SK-N-MC (cell line): ENCODE measurements around the gene SALL1.

ENCODE experiments used
- DNase-seq: peaks from one replicate; pipeline ENCODE4 v3.0.0-alpha.2; 2011; ENCODE audit warnings: low read depth, low spot score
- H3K27ac ChIP-seq: fragments of 200-600 bp; sonication (generic); 2 replicates; pipeline ENCODE4 v1.5.1; 2016; ENCODE audit warnings: mixed run types
- H3K36me3 ChIP-seq: fragments of 200-600 bp; sonication (generic); 2 replicates; pipeline ENCODE4 v1.6.1; 2017; ENCODE audit warnings: antibody characterized with exemption, low read length, mixed read lengths; ENCODE audit not compliant: insufficient read depth
- H3K4me3 ChIP-seq: fragments of 200-600 bp; sonication (generic); 2 replicates; pipeline ENCODE4 v1.5.1; 2016
- H3K9ac ChIP-seq: fragments of 200-600 bp; sonication (generic); 2 replicates; pipeline ENCODE4 v1.8.0; 2017; ENCODE audit warnings: mixed run types, mixed read lengths; ENCODE audit not compliant: insufficient read length
- H3K9me3 ChIP-seq: fragments of 200-600 bp; sonication (generic); 2 replicates; pipeline ENCODE4 v1.6.1; 2017; ENCODE audit warnings: low read depth, mild to moderate bottlenecking, antibody characterized with exemption, low read length, moderate library complexity, mixed read lengths
- EZH2 ChIP-seq: fragments of 200-600 bp; sonication (generic); IDR thresholded peaks from one replicate; pipeline ENCODE4 v1.6.1; 2017; ENCODE audit warnings: antibody characterized with exemption
- FOXP2 ChIP-seq: optimal IDR thresholded peaks from 2 replicates; pipeline ENCODE3; 2011; ENCODE audit warnings: mild to moderate bottlenecking, moderate library complexity; ENCODE audit not compliant: insufficient read depth; ENCODE audit errors: extremely low read length, control extremely low read depth
- POLR2AphosphoS5 ChIP-seq: IDR thresholded peaks from 2 replicates; pipeline ENCODE4 v1.6.1; 2012; ENCODE audit warnings: mild to moderate bottlenecking, low read depth, low read length, borderline replicate concordance

Gene SALL1

GRCh38 chr16:51095890-51096626 is 55.0 kb downstream of the SALL1 start:
- no peak overlapping the region for H3K27ac ChIP-seq
- no peak overlapping the region for H3K4me3 ChIP-seq
- DNase-seq, result no peak
- no peak for TF ChIP-seq POLR2AphosphoS5
- TF ChIP-seq EZH2, result no peak
- no peak for TF ChIP-seq FOXP2
- no peaks in the 10 kb centered on the region for H3K9me3 ChIP-seq
- no peaks in the 10 kb centered on the region for H3K36me3 ChIP-seq
- no peak overlapping the region for H3K9ac ChIP-seq

- no peak overlapping the region for H3K27ac ChIP-seq
- TF ChIP-seq EZH2, result no peak
- TF ChIP-seq FOXP2, result no peak
- no peak for TF ChIP-seq POLR2AphosphoS5
- DNase-seq, result no peak
- H3K9me3 ChIP-seq, result no peaks in the 10 kb centered on the region
- H3K4me3 ChIP-seq, result no peak overlapping the region
- no peaks in the 10 kb centered on the region for H3K36me3 ChIP-seq
- H3K9ac ChIP-seq, result no peak overlapping the region
Observed at GRCh38 chr16:51095084-51095881, 55.8 kb downstream of the SALL1 start.

- no peak overlapping the region for H3K4me3 ChIP-seq
- no peaks in the 10 kb centered on the region for H3K36me3 ChIP-seq
- H3K27ac ChIP-seq, result no peak overlapping the region
- no peak overlapping the region for H3K9ac ChIP-seq
- TF ChIP-seq EZH2, result no peak
- TF ChIP-seq FOXP2, result no peak
- no peak for TF ChIP-seq POLR2AphosphoS5
- H3K9me3 ChIP-seq, result no peaks in the 10 kb centered on the region
- no peak for DNase-seq
Observed at GRCh38 chr16:51093726-51094280, 57.3 kb downstream of the SALL1 start.
